ENCODE data around the gene DDN.
A peak's percentile ranks its signal among the peaks of the same experiment; 100 is the strongest.

DDN gene

GRCh38 chr12:49031573-49032161, 32.5 kb upstream of the DDN start:
- DNase-seq (ENCODE audit: low read depth) = no peak

- no peak for DNase-seq (ENCODE audit: low read depth)
Measured at GRCh38 chr12:49030714-49031572, 31.8 kb upstream of the DDN start.

- no peak for DNase-seq (ENCODE audit: low read depth)
Measured at GRCh38 chr12:49030119-49030518, 30.9 kb upstream of the DDN start.

- no peak for DNase-seq (ENCODE audit: low read depth)
Measured at GRCh38 chr12:49028666-49029275, 29.6 kb upstream of the DDN start.

GRCh38 chr12:49027846-49028555, 28.8 kb upstream of the DDN start:
- DNase-seq (ENCODE audit: low read depth) = no peak

- no peak for DNase-seq (ENCODE audit: low read depth)
Measured at GRCh38 chr12:49026678-49027480, 27.7 kb upstream of the DDN start.

GRCh38 chr12:49026101-49026500, 26.9 kb upstream of the DDN start:
- no peak for DNase-seq (ENCODE audit: low read depth)

- DNase-seq (ENCODE audit: low read depth) = no peak
Measured at GRCh38 chr12:49025463-49025862, 26.3 kb upstream of the DDN start.

GRCh38 chr12:49024543-49024942, 25.4 kb upstream of the DDN start:
- no peak for DNase-seq (ENCODE audit: low read depth)

GRCh38 chr12:49023812-49024211, 24.6 kb upstream of the DDN start:
- DNase-seq (ENCODE audit: low read depth) = no peak

- DNase-seq (ENCODE audit: low read depth) = no peak
Measured at GRCh38 chr12:49022558-49023178, 23.5 kb upstream of the DDN start.

GRCh38 chr12:49021292-49021915, 22.2 kb upstream of the DDN start:
- DNase-seq (ENCODE audit: low read depth) = no peak

- no peak for DNase-seq (ENCODE audit: low read depth)
Measured at GRCh38 chr12:49020441-49020840, 21.3 kb upstream of the DDN start.

GRCh38 chr12:49019443-49020324, 20.5 kb upstream of the DDN start:
- no peak for DNase-seq (ENCODE audit: low read depth)

- DNase-seq (ENCODE audit: low read depth) = no peak
Measured at GRCh38 chr12:49019120-49019430, 19.9 kb upstream of the DDN start.

GRCh38 chr12:49018261-49019119, 19.3 kb upstream of the DDN start, which contains the start of gene PRKAG1:
Gene PRKAG1 (minus strand): TSS chr12:49018776. CDS start chr12:49018740, 36 bp downstream.
- peak; percentile 91 for DNase-seq (ENCODE audit: low read depth)

- DNase-seq (ENCODE audit: low read depth) = no peak
Measured at GRCh38 chr12:49017891-49018260, 18.7 kb upstream of the DDN start.

GRCh38 chr12:49015196-49015595, 16.0 kb upstream of the DDN start:
- no peak for DNase-seq (ENCODE audit: low read depth)

- no peak for DNase-seq (ENCODE audit: low read depth)
Measured at GRCh38 chr12:49014547-49014946, 15.4 kb upstream of the DDN start.
